IMR-90 (cell line): ENCODE data around the gene ANKRD33B. TPM values are rescaled to one million over a fixed set of nuclear protein-coding genes. Genes with fewer than 3 reads are reported as not detected.

Experiments
- ATAC-seq: fragments of 200-7000 bp; cut with Tn5 transposase; 2 replicates; pipeline ENCODE4 v1.9.1; 2020; ENCODE audit warnings: low read depth, mild to moderate bottlenecking, moderate library complexity
- BruUV-seq: library from RNA; stranded (reverse); fragments of 400-500 nt; replicated peaks from 2 replicates; lab custom pipeline; 2021; lab: Mats Ljungman, UMichigan
- CTCF ChIA-PET: fragments of 300-600 bp; formaldehyde crosslinking; extraction: SDS; loops from one replicate; lab custom pipeline; 2021; ENCODE audit warnings: antibody characterized with exemption; lab: Yijun Ruan, JAX
- POLR2A ChIA-PET: fragments of 300-600 bp; sonication (Branson Sonifier 250); formaldehyde crosslinking; loops from one replicate; lab custom pipeline; 2022; ENCODE audit warnings: antibody characterized with exemption; ENCODE audit not compliant: unreplicated experiment; lab: Charles Lee
- DNase-seq: peaks from one replicate; pipeline ENCODE4 v3.0.0; 2013
- H2AFZ ChIP-seq: replicated peaks from 2 replicates; pipeline ENCODE3; 2013; ENCODE audit warnings: low read length, mild to moderate bottlenecking; ENCODE audit not compliant: poor library complexity
- H2AK5ac ChIP-seq: 2 replicates; pipeline ENCODE4 v1.6.1; 2013; ENCODE audit warnings: low read depth, low read length, inconsistent platforms
- H2AK9ac ChIP-seq: replicated peaks from 2 replicates; pipeline ENCODE3; 2013; ENCODE audit warnings: mild to moderate bottlenecking, low read depth, low read length, moderate library complexity; ENCODE audit not compliant: poor library complexity
- H2BK120ac ChIP-seq: 2 replicates; pipeline ENCODE4 v1.6.1; 2013; ENCODE audit warnings: low read depth, low read length, inconsistent platforms
- H2BK15ac ChIP-seq: 3 replicates; pipeline ENCODE4 v1.6.1; 2013; ENCODE audit warnings: low read depth, low read length, inconsistent platforms
- H2BK20ac ChIP-seq: 2 replicates; pipeline ENCODE4 v1.6.1; 2013; ENCODE audit warnings: low read depth, mild to moderate bottlenecking, inconsistent platforms, low read length, moderate library complexity
- H2BK5ac ChIP-seq: 2 replicates; pipeline ENCODE4 v1.6.1; 2013; ENCODE audit warnings: mild to moderate bottlenecking, low read depth, low read length, inconsistent platforms; ENCODE audit not compliant: poor library complexity, severe bottlenecking
- H3K14ac ChIP-seq: replicated peaks from 2 replicates; pipeline ENCODE4 v1.6.1; 2013; ENCODE audit warnings: low read depth, low read length, inconsistent platforms
- H3K18ac ChIP-seq: 2 replicates; pipeline ENCODE4 v1.6.1; 2013; ENCODE audit warnings: low read depth, low read length, control low read depth
- H3K23ac ChIP-seq: 2 replicates; pipeline ENCODE4 v1.6.1; 2013; ENCODE audit warnings: low read depth, low read length, inconsistent platforms
- H3K27ac ChIP-seq: 2 replicates; pipeline ENCODE4 v1.5.1; 2013; ENCODE audit warnings: mild to moderate bottlenecking, control low read depth, low read length; ENCODE audit not compliant: insufficient read depth
- H3K27me3 ChIP-seq: 2 replicates; pipeline ENCODE4 v1.6.1; 2013; ENCODE audit warnings: low read length; ENCODE audit not compliant: control insufficient read depth, insufficient read depth
- H3K36me3 ChIP-seq: 2 replicates; pipeline ENCODE4 v1.6.1; 2013; ENCODE audit warnings: low read length, mixed read lengths; ENCODE audit not compliant: control insufficient read depth, insufficient read depth
- H3K4ac ChIP-seq: 2 replicates; pipeline ENCODE4 v1.6.1; 2013; ENCODE audit warnings: low read depth, low read length, inconsistent platforms
- H3K4me1 ChIP-seq: 2 replicates; pipeline ENCODE4 v1.6.1; 2013; ENCODE audit warnings: low read length, mixed read lengths; ENCODE audit not compliant: control insufficient read depth, insufficient read depth
- H3K4me2 ChIP-seq: 2 replicates; pipeline ENCODE4 v1.6.1; 2013; ENCODE audit warnings: low read depth, mild to moderate bottlenecking, control low read depth, low read length, moderate library complexity
- H3K4me3 ChIP-seq: 2 replicates; pipeline ENCODE4 v1.5.1; 2013; ENCODE audit warnings: low read depth, mild to moderate bottlenecking, control low read depth, low read length, moderate library complexity; ENCODE audit not compliant: insufficient read depth
- H3K56ac ChIP-seq: 2 replicates; pipeline ENCODE4 v1.6.1; 2013; ENCODE audit warnings: low read length, inconsistent platforms; ENCODE audit not compliant: insufficient read depth; ENCODE audit errors: extremely low read depth
- H3K79me1 ChIP-seq, 2 experiments: 2 replicates each; pipeline ENCODE4 v1.6.1; 2013; ENCODE audit warnings: low read length in 2 of 2, inconsistent platforms in 1 of 2, low read depth in 1 of 2
- H3K9ac ChIP-seq: 2 replicates; pipeline ENCODE4 v1.6.1; 2013; ENCODE audit warnings: low read depth, low read length, control low read depth
- H3K9me1 ChIP-seq: 2 replicates; pipeline ENCODE4 v1.6.1; 2013; ENCODE audit warnings: low read length, inconsistent platforms; ENCODE audit not compliant: insufficient read depth
- H3K9me3 ChIP-seq: 2 replicates; pipeline ENCODE4 v1.6.1; 2013; ENCODE audit warnings: low read length; ENCODE audit not compliant: control insufficient read depth, insufficient read depth
- H4K20me1 ChIP-seq: 2 replicates; pipeline ENCODE4 v1.6.1; 2013; ENCODE audit warnings: low read length, inconsistent platforms; ENCODE audit not compliant: insufficient read depth
- H4K5ac ChIP-seq: 2 replicates; pipeline ENCODE4 v1.6.1; 2013; ENCODE audit warnings: mild to moderate bottlenecking, low read depth, low read length, control low read depth
- H4K8ac ChIP-seq, 2 experiments: 2 replicates each; pipeline ENCODE4 v1.6.1; 2013; ENCODE audit warnings: low read depth in 2 of 2, low read length in 2 of 2, control low read depth in 1 of 2, inconsistent platforms in 1 of 2
- H4K91ac ChIP-seq: 2 replicates; pipeline ENCODE4 v1.6.1; 2013; ENCODE audit warnings: low read depth, low read length, inconsistent platforms; ENCODE audit not compliant: insufficient read depth
- BHLHE40 ChIP-seq: fragments of 150-350 bp; IDR thresholded peaks from 2 replicates; pipeline ENCODE4 v1.6.1; 2016; ENCODE audit warnings: mild to moderate bottlenecking, low read depth, low read length
- CEBPB ChIP-seq: IDR thresholded peaks from 2 replicates; pipeline ENCODE4 v1.6.1; 2012; ENCODE audit warnings: low read depth, low read length, improper control_type of control experiment
- NFE2L2 ChIP-seq: fragments of 150-350 bp; IDR thresholded peaks from 2 replicates; pipeline ENCODE4 v1.6.1; 2016; ENCODE audit warnings: low read depth, mild to moderate bottlenecking, low read length
- RAD21 ChIP-seq: IDR thresholded peaks from 2 replicates; pipeline ENCODE4 v1.6.1; 2012; ENCODE audit warnings: low read length, improper control_type of control experiment
- RFX5 ChIP-seq: IDR thresholded peaks from 2 replicates; pipeline ENCODE4 v1.8.0; 2012; ENCODE audit warnings: low read depth, mild to moderate bottlenecking, low read length, moderate library complexity
- USF2 ChIP-seq: fragments of 150-350 bp; IDR thresholded peaks from 2 replicates; pipeline ENCODE4 v1.6.1; 2017; ENCODE audit warnings: mild to moderate bottlenecking, antibody characterized with exemption, low read length, low read depth
- WGBS, 2 experiments: methylation state at CpG; one replicate each; pipeline versions ENCODE4 v1.1.5 to v1.1.7; 2013; ENCODE audit warnings: missing lambda C conversion rate in 2 of 2; ENCODE audit not compliant: insufficient read length in 1 of 2; ENCODE audit errors: extremely low coverage in 2 of 2; 5-methylcytosine and 5-hydroxymethylcytosine counted together
- dilution Hi-C: fragments of 300-500 bp; cut with HindIII; formaldehyde crosslinking; loops from one replicate; pipeline ENCODE4 v1.14.3; 2018; ENCODE audit warnings: low sequenced_read_pairs; ENCODE audit not compliant: unreplicated experiment
- in situ Hi-C: fragments of 300-500 bp; cut with MboI; formaldehyde crosslinking; loops from 3 replicates; pipeline ENCODE4 v1.14.3; 2019; ENCODE audit warnings: low sequenced_read_pairs, inconsistent platforms, mixed read lengths
- intact Hi-C: fragments of 100-400 bp; cut with micrococcal nuclease; formaldehyde crosslinking; loops from 2 replicates; pipeline ENCODE4 v1.10.0; 2022
- polyA plus RNA-seq, 3 experiments: library from polyadenylated mRNA; depleted of rRNA; stranded (reverse); fragments of >200 nt; gene quantifications; 2 replicates each; pipeline ENCODE4 v1.2.3, GENCODE V29; 2012; ENCODE audit warnings: low replicate concordance in 1 of 3
- total RNA-seq: library from RNA; depleted of rRNA; stranded (reverse); fragments of >200 nt; gene quantifications from 2 replicates; pipeline ENCODE4 v1.2.3, GENCODE V29; 2012
- TF ChIP-seq, protein P1 (sequence below): fragments of 150-350 bp; IDR thresholded peaks from 2 replicates; pipeline ENCODE4 v1.6.1; 2016; ENCODE audit warnings: low read depth, mild to moderate bottlenecking, low read length, moderate library complexity, borderline replicate concordance

ANKRD33B gene
- total and polyA plus RNA-seq, 2 of the 4 experiments (the other 2 are of a cell fraction): 2.5 to 3.3 TPM

DNA sequence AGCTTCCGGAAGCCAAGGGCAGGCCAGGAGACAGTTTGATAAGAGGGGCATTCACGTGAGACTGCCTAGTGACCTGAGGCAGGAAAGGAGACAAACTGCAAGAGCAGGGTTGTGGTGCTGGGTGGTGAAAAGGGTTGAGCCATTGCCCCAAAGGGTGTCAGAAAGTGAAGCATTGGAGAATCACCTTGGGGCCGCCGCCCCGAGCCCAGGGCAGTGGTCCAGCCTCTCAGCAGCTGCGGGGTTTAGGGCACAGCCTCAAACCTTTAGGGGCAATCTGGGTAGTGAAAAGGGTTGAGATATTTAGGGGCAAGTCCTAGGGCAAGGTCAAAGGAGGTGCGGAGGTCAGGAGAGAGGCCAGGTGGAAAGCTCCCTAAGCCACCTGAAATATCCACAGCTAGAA lies 10.4 kb upstream of the ANKRD33B start:
- Histone ChIP-seq H3K14ac (peak overlapping the region; percentile 43; the same call in 1 of the 2 replicates), H3K4me1 (peaks cover 41% of the 10 kb centered on the region), H3K36me3 (no peaks in the 10 kb centered on the region), H4K20me1 (peaks cover 5% of the 10 kb centered on the region; the same call in 1 of the 2 replicates), H4K8ac (no peak overlapping the region), H2AFZ (no peak overlapping the region), H3K9me1 (peaks cover 45% of the 10 kb centered on the region), H3K56ac (no peak overlapping the region), H4K5ac (0 out of 2 replicates have a peak overlapping the region, but pooled peaks have one; percentile 15), H3K27ac (no peak overlapping the region), H3K9me3 (no peaks in the 10 kb centered on the region), H2BK15ac (peak overlapping the region; percentile 76; the same call in 2 of the 3 replicates), H2BK5ac (peak overlapping the region; percentile 7), H4K91ac (peak overlapping the region; percentile 81), H3K79me1 (peaks cover 0 to 13% of the 10 kb centered on the region in 2 experiments; a peak in 2 of 4 replicates), H2BK20ac (peak overlapping the region; percentile 56; the same call in 1 of the 2 replicates), H3K23ac (no peak overlapping the region), H2BK120ac (peak overlapping the region; percentile 78), H3K27me3 (no peaks in the 10 kb centered on the region), H3K9ac (no peak overlapping the region), H3K18ac (no peak overlapping the region), H3K4me2 (no peak overlapping the region), H3K4ac (peak overlapping the region; percentile 85), H3K4me3 (no peak overlapping the region), H2AK5ac (peak overlapping the region; percentile 41; the same call in 1 of the 2 replicates), H2AK9ac (no peak overlapping the region)
- dilution Hi-C loops (no loop called here), intact Hi-C loops (loop anchor here (5.0 kb wide), 1 partner anchor 41 kb away; no protein-coding TSS in a partner anchor), in situ Hi-C loops (loop anchor here (25.0 kb wide), 1 partner anchor 91 kb away; no protein-coding TSS in a partner anchor)
- no peak for ATAC-seq
- no TSS peak for BruUV-seq
- TF ChIP-seq CEBPB (no peak), NFE2L2 (no peak), BHLHE40 (no peak), RFX5 (no peak), USF2 (no peak), RAD21 (no peak)
- TF ChIP-seq, protein P1, sequence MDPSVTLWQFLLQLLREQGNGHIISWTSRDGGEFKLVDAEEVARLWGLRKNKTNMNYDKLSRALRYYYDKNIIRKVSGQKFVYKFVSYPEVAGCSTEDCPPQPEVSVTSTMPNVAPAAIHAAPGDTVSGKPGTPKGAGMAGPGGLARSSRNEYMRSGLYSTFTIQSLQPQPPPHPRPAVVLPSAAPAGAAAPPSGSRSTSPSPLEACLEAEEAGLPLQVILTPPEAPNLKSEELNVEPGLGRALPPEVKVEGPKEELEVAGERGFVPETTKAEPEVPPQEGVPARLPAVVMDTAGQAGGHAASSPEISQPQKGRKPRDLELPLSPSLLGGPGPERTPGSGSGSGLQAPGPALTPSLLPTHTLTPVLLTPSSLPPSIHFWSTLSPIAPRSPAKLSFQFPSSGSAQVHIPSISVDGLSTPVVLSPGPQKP: no peak
- no peak for DNase-seq
- POLR2A ChIA-PET: no interaction called here
- WGBS, 2 experiments: 100% methylated on average over 4 of the region's 7 CpGs; no CpG with 5 or more reads in 1 of the 2 experiments
- CTCF ChIA-PET: interaction anchor here (0.7 kb wide), 1 partner anchor 270 kb away, joined by 3 read pairs; no protein-coding TSS in a partner anchor
